Muscle of leg (tissue), 11 donors: ENCODE data around the gene PKP2. TPM values are rescaled to one million over a fixed set of nuclear protein-coding genes. Genes with fewer than 3 reads are reported as not detected.
"Not testable (repeated sequence)": the region's sequence is repeated elsewhere in the genome, so short reads cannot be mapped to it uniquely, and the experiment has no call there.

Experiments
- DNase-seq: peaks from one replicate; pipeline ENCODE4 v3.0.0; 2013
- H3K27ac ChIP-seq: one replicate; pipeline ENCODE4 v1.5.1; 2013; ENCODE audit warnings: mild to moderate bottlenecking, low read length, control low read depth
- H3K27me3 ChIP-seq: one replicate; pipeline ENCODE4 v1.6.1; 2013; ENCODE audit warnings: low read length; ENCODE audit not compliant: control insufficient read depth, insufficient read depth
- H3K36me3 ChIP-seq: one replicate; pipeline ENCODE4 v1.6.1; 2013; ENCODE audit warnings: low read length; ENCODE audit not compliant: control insufficient read depth, insufficient read depth
- H3K4me1 ChIP-seq: one replicate; pipeline ENCODE4 v1.6.1; 2013; ENCODE audit warnings: low read length; ENCODE audit not compliant: control insufficient read depth, insufficient read depth
- H3K4me3 ChIP-seq: one replicate; pipeline ENCODE4 v1.5.1; 2013; ENCODE audit warnings: low read length, control low read depth
- H3K9me3 ChIP-seq: replicated peaks from 2 replicates; pipeline ENCODE4 v1.6.1; 2013; ENCODE audit warnings: low read depth, low read length; ENCODE audit not compliant: control insufficient read depth
- WGBS: methylation state at CpG from one replicate; pipeline ENCODE4 v1.1.5; 2013; ENCODE audit warnings: missing lambda C conversion rate; ENCODE audit not compliant: insufficient coverage; 5-methylcytosine and 5-hydroxymethylcytosine counted together
- polyA plus RNA-seq, 8 donors: library from polyadenylated mRNA; unstranded; fragments of 120-200 nt; gene quantifications; one replicate each; pipeline versions ENCODE4 v1.2.1 to v1.2.3, GENCODE V29; 2013; ENCODE audit warnings: inconsistent platforms in 1 of 8, low replicate concordance in 1 of 8; ENCODE audit not compliant: insufficient read length in 8 of 8, insufficient read depth in 1 of 8
- total RNA-seq: library from RNA; stranded (reverse); fragments of 120-200 nt; gene quantifications from one replicate; pipeline ENCODE4 v1.2.4, GENCODE V29; 2013

PKP2 gene
- total and polyA plus RNA-seq, 9 donors: 2.7 to 11.2 (median 4.8) TPM

DNA sequence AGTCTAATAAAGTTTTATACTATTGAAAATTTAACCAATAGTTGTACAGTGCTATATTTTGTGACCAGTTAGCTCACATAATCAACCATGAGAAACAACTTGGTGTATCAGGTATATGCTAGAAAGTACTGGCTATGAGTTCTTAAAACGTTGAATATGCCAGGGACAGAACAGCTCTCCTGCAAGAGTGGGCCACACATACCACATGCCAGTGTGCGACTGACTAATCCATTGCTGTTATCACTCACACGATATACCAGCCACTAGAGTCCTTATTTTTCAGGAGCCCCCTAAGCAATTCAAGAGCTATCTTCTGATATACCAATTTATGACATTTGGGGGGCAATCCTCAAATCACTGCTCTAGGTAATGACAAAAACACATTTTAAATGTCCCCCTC lies 9.5 kb downstream of the PKP2 start:
- DNase-seq: no peak
- no peak overlapping the region for H3K4me3 ChIP-seq
- peaks cover 5% of the 10 kb centered on the region for H3K4me1 ChIP-seq
- H3K9me3 ChIP-seq: no peaks in the 10 kb centered on the region
- no peaks in the 10 kb centered on the region for H3K27me3 ChIP-seq
- H3K27ac ChIP-seq: no peak overlapping the region
- 90% methylated on average over 2 of the region's 3 CpGs for WGBS
- no peaks in the 10 kb centered on the region for H3K36me3 ChIP-seq

DNA sequence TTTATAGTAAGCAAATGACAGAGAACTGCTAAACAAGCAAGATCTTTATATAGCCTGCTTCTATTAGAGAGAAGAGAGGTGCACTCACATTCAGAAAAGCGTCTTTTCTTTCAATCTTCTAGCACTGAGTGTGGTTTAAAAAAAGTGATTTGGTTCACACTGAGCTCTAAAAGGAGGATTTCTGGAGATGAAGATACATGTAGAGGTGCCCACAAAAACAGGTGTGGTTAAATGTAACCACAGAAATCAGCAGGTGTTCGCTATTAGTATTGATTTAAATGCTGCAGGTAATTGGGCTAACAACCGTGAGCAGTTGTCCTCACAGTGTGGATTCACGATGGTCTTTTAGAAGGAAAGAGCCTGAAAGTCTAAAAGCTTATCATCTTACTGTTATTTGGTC lies 10.7 kb downstream of the PKP2 start:
- Histone ChIP-seq H3K27me3 (no peaks in the 10 kb centered on the region), H3K27ac (no peak overlapping the region), H3K9me3 (no peaks in the 10 kb centered on the region), H3K4me3 (no peak overlapping the region), H3K36me3 (no peaks in the 10 kb centered on the region), H3K4me1 (peaks cover 5% of the 10 kb centered on the region)
- DNase-seq: no peak
- 86% methylated on average over 1 of the region's 4 CpGs for WGBS

DNA sequence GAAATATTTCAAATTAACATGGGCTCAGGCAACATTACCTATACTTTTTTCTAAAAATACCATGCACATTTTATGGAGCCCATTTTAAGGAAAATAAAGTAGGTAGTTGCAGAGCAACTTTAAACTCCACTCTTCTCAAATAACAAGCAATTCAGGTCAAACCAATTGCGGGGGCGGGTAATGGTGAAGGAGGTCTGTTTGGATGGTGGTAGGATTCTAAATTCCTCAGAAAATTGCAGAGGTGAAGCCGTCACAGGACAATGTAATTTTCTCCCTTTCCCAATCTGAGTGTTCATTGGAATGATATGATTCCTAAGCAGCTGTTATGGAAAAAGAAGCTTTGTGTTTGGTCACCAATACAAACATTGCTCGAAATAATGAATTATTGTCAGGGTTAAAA lies 11.6 kb downstream of the PKP2 start:
- H3K4me3 ChIP-seq: no peak overlapping the region
- H3K27ac ChIP-seq: no peak overlapping the region
- no peaks in the 10 kb centered on the region for H3K27me3 ChIP-seq
- peaks cover 5% of the 10 kb centered on the region for H3K4me1 ChIP-seq
- no peaks in the 10 kb centered on the region for H3K36me3 ChIP-seq
- no peak for DNase-seq
- H3K9me3 ChIP-seq: no peaks in the 10 kb centered on the region
- 100% methylated on average over 1 of the region's 4 CpGs for WGBS

DNA sequence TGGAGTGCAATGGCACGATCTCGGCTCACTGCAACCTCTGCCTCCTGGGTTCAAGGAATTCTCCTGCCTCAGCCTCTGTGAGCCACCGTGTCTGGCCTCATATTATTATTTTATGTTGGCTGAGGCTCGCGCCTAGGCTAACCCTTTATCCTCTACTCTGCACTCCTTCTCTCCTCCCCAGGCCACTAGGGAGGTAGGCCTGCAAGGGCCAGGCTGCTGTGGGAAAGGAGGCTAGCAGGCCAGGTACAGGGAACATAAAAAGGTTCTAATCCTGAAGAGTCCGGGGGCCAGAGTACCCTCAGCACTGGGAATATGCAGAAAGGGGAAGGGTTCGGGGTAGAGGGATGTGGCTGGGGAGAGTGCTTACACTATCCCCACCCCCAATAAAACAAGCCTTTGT lies 14.9 kb downstream of the PKP2 start:
- DNase-seq: no peak
- no peak overlapping the region for H3K4me3 ChIP-seq
- WGBS: 80% methylated on average over 2 of the region's 7 CpGs
- H3K36me3 ChIP-seq: no peaks in the 10 kb centered on the region
- no peaks in the 10 kb centered on the region for H3K27me3 ChIP-seq
- no peaks in the 10 kb centered on the region for H3K9me3 ChIP-seq
- H3K27ac ChIP-seq: no peak overlapping the region
- no peaks in the 10 kb centered on the region for H3K4me1 ChIP-seq

DNA sequence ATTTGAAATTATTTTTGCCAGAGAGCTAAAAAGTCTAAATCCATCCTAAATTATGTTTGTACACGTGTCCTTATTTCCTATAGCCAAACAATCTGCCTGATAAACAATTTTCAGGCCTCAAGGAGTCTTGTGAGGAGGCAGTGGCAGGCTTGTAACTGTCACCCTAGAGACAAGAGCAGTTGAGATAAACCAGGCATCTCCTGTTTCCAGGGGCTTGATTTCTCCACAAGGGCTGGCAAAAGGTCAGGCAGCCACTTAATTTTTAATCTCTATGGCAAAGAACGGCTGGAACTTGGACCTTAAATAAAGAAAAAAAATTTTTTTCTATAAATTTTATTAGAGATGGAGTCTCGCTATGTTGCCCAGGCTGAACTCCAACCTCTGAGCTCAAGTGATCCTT lies 15.5 kb downstream of the PKP2 start:
- WGBS: no CpG with 5 or more reads among the region's 3 CpGs
- Histone ChIP-seq H3K9me3 (no peaks in the 10 kb centered on the region), H3K36me3 (no peaks in the 10 kb centered on the region), H3K27me3 (no peaks in the 10 kb centered on the region), H3K27ac (no peak overlapping the region), H3K4me3 (no peak overlapping the region), H3K4me1 (no peaks in the 10 kb centered on the region)
- no peak for DNase-seq

DNA sequence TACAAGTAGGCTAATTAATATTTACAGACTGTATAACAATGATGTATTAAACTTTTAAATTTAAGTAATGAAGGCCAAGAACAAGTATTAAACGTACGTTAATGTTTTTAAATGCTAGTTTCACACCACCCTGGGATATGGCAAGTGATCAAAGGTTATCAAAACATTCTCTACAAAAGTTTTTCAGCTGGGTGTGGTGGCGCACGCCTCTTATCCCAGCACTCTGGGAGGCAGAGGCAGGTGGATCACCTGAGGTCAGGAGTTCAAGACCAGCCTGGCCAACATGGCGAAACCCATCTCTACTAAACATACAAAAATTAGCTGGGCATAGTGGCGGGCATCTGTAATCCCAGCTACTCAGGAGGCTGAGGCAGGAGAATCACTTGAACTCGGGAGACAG lies 17.5 kb downstream of the PKP2 start:
- H3K4me3 ChIP-seq, H3K9me3 ChIP-seq, DNase-seq, H3K36me3 ChIP-seq, H3K27ac ChIP-seq, H3K27me3 ChIP-seq, H3K4me1 ChIP-seq: not testable (repeated sequence)
- WGBS: 96% methylated on average over 5 of the region's 7 CpGs

DNA sequence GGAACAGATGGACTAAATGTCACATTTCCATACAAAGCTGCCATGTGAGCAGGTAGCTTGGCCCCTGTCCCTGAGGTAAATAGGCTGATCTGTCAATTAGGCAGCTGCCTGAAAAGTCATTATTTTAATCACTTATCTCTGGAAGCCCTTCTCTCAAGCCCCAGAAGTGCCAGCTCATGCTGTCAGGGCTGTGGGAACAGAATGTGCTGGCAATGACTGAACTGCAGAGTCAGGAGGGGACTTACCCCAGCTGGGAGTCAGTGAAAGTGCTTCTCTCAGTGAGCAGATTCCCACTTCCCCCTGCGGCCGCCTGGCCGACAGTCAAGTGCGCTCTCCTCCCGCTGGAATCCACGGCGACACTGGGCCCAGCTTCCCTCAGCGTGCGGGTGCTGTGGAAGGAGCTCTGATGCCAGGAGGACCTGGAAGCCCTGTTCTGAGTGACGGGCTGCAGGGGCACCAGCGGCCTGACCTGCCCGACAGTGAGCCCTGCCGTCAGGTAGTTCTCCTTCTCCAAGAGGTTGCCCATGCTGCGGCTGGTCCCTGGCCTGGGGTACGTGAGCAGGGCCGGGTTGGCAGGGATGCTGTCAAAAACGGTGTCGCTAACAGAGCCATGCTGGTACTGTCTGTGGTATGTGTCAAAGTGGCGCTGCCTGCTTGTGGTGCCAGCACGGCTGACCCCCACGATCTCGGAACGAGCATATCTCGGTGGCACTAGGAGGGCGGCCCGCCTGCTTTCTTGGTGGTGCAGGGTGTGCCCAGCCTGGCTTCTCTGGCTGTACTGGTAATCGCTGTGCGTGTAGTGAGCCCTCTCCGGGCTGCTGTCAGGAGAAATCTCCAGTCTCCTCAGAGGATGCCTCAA lies 18.7 kb downstream of the PKP2 start:
- 80% methylated on average over 26 of the region's 29 CpGs for WGBS
- H3K27ac ChIP-seq: no peak overlapping the region

DNA sequence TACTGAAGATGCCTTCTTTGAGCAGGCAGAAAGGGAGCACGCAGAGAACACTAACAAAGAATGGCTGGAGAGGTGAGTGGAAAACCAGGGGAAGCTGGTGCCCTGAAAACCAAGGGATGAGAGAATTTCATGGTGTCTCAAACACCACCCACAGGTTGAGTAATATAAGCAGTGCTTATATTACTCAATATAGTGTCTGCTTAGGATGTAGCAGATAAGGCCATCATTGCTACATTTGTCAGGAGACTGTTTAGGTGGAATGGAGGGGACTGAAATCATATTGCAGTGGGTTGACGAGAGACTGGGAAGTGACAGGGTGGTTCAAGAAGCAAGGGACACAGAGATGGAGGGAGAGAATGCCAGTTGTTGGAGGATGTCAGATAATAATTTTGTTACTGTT lies 20.6 kb downstream of the PKP2 start:
- H3K4me3 ChIP-seq: no peak overlapping the region
- H3K9me3 ChIP-seq: no peaks in the 10 kb centered on the region
- no peaks in the 10 kb centered on the region for H3K36me3 ChIP-seq
- no peaks in the 10 kb centered on the region for H3K4me1 ChIP-seq
- DNase-seq: no peak
- no peak overlapping the region for H3K27ac ChIP-seq
- WGBS: 94% methylated on average over 2 of the region's 2 CpGs
- H3K27me3 ChIP-seq: no peaks in the 10 kb centered on the region

More for the DNA sequence above, 18.7 kb downstream of the PKP2 start:
- Histone ChIP-seq H3K4me3 (no peak overlapping the region), H3K9me3 (no peaks in the 10 kb centered on the region), H3K4me1 (no peaks in the 10 kb centered on the region), H3K36me3 (no peaks in the 10 kb centered on the region), H3K27me3 (no peaks in the 10 kb centered on the region)
- peak; percentile 34 for DNase-seq

DNA sequence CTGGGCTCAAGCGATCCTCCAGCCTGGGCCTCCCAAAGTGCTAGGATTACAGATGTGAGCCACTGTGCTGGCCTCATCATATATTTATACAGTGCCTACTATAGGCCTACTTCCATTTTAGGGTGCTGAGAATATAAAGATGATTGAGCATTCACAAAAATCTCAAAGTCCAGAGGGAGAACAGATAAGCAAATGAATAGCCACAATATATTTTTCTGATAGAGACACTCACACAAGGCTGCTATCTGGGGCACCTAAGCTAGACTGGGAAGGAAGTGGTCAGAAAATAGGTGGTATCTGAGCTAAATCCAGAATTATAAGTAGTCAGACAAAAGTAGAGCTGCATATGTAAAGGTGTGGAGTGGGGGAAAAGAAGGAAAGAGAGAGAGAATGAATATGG lies 21.6 kb downstream of the PKP2 start:
- Histone ChIP-seq H3K4me3 (no peak overlapping the region), H3K36me3 (no peaks in the 10 kb centered on the region), H3K27ac (no peak overlapping the region), H3K4me1 (no peaks in the 10 kb centered on the region), H3K27me3 (no peaks in the 10 kb centered on the region), H3K9me3 (no peaks in the 10 kb centered on the region)
- no CpG with 5 or more reads among the region's 1 CpG for WGBS
- no peak for DNase-seq

DNA sequence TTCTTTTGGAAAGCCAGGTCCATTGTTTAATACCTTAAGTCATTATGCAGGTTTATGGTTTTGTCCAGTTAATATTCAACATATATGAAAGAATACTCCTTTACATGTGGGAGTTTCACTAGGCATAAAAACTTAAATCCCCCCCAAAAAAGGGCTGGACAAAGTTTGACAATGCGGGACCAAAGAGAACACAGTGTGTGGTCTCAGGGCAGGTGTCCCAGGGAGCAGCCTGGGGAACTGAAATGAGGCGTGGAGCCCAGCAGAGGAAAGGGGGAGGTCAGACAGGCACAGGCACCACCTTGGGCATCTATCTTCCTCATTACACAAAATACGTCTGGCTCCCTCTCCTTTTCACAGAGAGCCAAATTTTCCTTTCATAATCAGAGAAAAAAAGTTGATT lies 22.5 kb downstream of the PKP2 start:
- H3K27me3 ChIP-seq: no peaks in the 10 kb centered on the region
- no peaks in the 10 kb centered on the region for H3K36me3 ChIP-seq
- H3K4me3 ChIP-seq: no peak overlapping the region
- H3K4me1 ChIP-seq: no peaks in the 10 kb centered on the region
- no peaks in the 10 kb centered on the region for H3K9me3 ChIP-seq
- H3K27ac ChIP-seq: no peak overlapping the region
- 14% methylated on average over 1 of the region's 3 CpGs for WGBS
- no peak for DNase-seq

DNA sequence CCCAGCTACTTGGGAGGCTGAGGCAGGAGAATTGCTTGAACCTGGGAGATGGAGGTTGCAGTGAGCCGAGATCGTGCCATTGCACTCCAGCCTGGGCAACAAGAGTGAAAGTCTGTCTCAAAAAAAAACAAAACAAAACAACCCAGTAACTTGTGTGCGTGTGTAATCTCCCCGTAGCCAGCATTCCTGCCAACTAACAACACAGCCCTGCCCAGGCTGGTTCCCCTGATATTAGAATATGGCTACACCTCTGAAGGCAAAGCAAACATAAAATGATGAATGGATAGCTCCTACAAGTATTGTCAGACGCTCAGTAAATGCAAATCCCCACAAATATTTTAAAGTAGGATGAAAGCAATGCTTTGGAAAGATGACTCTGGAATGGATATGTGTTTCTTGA lies 24.2 kb downstream of the PKP2 start:
- no CpG with 5 or more reads among the region's 5 CpGs for WGBS
- not testable (repeated sequence) for H3K27ac ChIP-seq, H3K4me1 ChIP-seq

More for the DNA sequence above, 24.2 kb downstream of the PKP2 start:
- H3K27me3 ChIP-seq, DNase-seq, H3K36me3 ChIP-seq, H3K9me3 ChIP-seq, H3K4me3 ChIP-seq: not testable (repeated sequence)
